Measurements from ENCODE around the gene SLC26A11. TPM values are rescaled to one million over a fixed set of nuclear protein-coding genes. Genes with fewer than 3 reads are reported as not detected.
A peak's percentile ranks its signal among the peaks of the same experiment; 100 is the strongest.
"Not testable (repeated sequence)": the region's sequence is repeated elsewhere in the genome, so short reads cannot be mapped to it uniquely, and the experiment has no call there.

The SLC26A11 gene
- total RNA-seq, 1 donor from 2014 or later = 35.9 TPM

- DNase-seq (ENCODE audit: low spot score) = no peak
- intact Hi-C loops (cut with DNase I) = no loop called here
- ATAC-seq = no peak
Observed at GRCh38 chr17:80195141-80195540, 25.1 kb upstream of the SLC26A11 start.

GRCh38 chr17:80195671-80196529, 24.3 kb upstream of the SLC26A11 start:
- intact Hi-C loops (cut with DNase I) = no loop called here
- ATAC-seq = no peak
- DNase-seq (ENCODE audit: low spot score) = no peak

DNA sequence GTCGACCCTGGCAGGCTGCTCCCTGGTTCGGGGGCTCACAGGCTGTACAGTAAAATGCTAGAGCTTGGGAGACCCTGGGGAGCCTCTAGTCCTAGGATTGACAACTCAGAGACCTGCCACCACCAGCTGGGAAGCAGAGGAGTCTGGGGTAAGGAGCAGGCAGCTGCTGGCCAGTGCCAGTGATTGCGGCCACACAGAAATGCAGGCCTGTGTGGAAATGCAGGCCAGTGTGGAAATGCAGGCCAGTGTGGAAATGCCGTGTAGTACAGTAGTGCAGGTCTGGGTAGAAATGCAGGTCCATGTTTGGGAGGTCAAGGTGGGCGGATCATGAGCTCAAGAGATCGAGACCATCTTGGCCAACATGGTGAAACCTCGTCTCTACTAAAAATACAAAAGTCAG, 23.6 kb upstream of the SLC26A11 start:
- intact Hi-C loops (cut with DNase I) = no loop called here
- no peak for ATAC-seq
- DNase-seq (ENCODE audit: low spot score) = no peak

DNA sequence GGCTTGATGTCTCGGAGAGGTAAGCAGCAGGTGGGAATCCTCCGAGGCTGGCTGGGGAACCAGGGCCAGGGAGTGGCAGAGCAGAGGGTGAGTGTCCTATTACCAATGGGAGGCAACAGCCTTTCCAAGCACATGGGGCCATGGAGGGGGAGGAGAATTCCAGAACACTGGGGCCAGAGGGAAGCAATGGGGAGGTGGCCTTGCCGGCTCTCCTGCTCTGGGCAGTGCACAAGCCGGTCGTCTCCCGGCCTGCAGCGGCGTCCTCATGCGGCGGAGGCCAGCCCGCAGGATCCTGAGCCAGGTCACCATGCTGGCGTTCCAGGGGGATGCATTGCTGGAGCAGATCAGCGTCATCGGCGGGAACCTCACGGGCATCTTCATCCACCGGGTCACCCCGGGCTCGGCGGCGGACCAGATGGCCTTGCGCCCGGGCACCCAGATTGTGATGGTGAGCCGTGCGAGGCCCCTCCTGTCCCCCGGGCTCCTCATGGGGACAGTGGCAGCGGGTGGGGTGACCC, 22.0 kb upstream of the SLC26A11 start:
- DNase-seq (ENCODE audit: low spot score) (no peak), ATAC-seq (no peak)
- intact Hi-C loops (cut with DNase I) = no loop called here

- DNase-seq (ENCODE audit: low spot score); intact Hi-C loops (cut with DNase I); ATAC-seq: not testable (repeated sequence)
Observed at GRCh38 chr17:80199295-80199694, 20.9 kb upstream of the SLC26A11 start.

GRCh38 chr17:80201446-80201845, 18.8 kb upstream of the SLC26A11 start:
- DNase-seq (ENCODE audit: low spot score) = no peak
- intact Hi-C loops (cut with DNase I) = no loop called here
- no peak for ATAC-seq

- DNase-seq (ENCODE audit: low spot score) (no peak), ATAC-seq (no peak)
- intact Hi-C loops (cut with DNase I) = no loop called here
Observed at GRCh38 chr17:80202197-80202596, 18.0 kb upstream of the SLC26A11 start.

- intact Hi-C loops (cut with DNase I) = no loop called here
- ATAC-seq (peak; percentile 11), DNase-seq (ENCODE audit: low spot score) (no peak)
Observed at GRCh38 chr17:80203471-80203963, 16.7 kb upstream of the SLC26A11 start.

- no peak for DNase-seq (ENCODE audit: low spot score)
- intact Hi-C loops (cut with DNase I) = no loop called here
- no peak for ATAC-seq
Observed at GRCh38 chr17:80204626-80205468, 15.4 kb upstream of the SLC26A11 start.

DNA sequence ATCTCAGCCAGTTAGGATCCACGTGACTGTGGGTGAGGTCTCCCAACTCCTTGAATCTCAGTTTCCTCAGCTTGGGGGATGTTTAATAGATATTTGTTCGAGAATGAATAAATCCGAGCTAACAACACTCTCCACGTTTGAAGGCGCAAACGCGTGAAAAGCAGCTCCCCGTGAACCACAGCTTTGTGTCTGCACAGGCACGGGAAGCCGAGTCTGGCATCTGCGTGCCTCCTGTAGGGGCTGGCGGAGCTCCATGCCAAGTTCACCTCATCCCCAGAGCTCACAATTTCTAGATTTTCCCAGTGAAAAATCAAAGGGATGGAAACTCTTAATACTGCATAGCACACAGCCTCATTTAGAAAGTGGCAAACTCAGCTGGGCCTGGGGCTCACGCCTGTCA, 14.4 kb upstream of the SLC26A11 start:
- DNase-seq (ENCODE audit: low spot score) = no peak
- intact Hi-C loops (cut with DNase I) = no loop called here
- no peak for ATAC-seq

DNA sequence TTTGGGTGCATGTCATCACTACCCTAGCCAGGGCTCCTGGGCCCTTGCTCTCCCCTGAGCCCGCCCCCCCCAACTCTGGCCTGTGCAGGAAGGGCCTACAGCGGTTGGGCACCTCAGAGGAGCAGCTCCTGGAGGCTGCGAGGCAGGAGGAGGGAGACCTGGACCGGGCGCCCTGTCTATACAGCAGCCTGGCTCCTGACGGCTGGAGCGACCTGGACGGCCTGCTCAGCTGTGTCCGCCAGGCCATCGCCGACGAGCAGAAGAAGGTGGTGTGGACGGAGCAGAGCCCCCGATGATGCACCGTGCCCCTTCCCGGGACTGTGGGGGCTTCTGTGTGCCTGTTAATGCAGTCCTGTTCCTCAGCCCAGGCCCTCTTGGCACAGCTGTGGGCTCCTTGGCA, 12.2 kb upstream of the SLC26A11 start:
- no peak for DNase-seq (ENCODE audit: low spot score)
- ATAC-seq = no peak
- intact Hi-C loops (cut with DNase I) = no loop called here

GRCh38 chr17:80209765-80210164, 10.5 kb upstream of the SLC26A11 start:
- DNase-seq (ENCODE audit: low spot score) (no peak), ATAC-seq (no peak)
- intact Hi-C loops (cut with DNase I) = no loop called here

DNA sequence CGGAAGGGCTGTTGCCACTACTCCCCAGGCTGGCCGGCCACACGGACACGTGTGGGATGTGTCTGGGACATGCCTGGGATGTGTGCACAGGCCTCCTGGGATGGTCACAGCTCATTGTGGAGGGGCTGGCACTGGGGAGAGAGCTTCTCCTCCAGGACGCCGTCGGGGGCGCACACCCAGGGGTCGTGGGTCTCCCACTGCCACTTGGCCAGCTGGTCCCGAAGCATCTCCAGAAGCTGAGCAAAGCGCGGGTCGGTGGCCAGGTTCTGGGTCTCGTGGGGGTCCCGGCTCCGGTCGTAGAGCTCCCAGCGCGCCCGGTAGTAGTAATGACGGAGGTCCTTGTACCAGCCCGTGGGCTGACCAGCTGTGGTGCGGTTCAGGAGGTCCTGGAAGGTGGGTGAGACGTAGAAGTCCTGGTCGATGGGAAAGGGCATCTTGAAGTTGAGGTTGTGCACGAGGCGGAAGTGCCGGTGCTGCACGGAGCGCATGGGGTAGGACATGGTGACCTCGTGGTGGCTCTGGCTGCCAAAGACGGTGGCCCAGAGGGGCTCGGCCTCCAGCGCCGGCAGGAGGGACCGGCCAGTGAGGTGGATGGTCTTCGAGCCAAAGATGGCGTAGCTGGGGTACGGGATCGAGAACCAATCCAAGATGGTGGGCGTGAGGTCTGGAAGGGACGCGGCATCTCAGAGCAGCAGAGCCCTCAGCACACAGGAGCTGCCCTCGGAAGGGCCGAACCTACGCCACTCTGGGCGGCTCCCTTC, 9.7 kb upstream of the SLC26A11 start:
- no peak for DNase-seq (ENCODE audit: low spot score)
- ATAC-seq = no peak
- intact Hi-C loops (cut with DNase I) = no loop called here

DNA sequence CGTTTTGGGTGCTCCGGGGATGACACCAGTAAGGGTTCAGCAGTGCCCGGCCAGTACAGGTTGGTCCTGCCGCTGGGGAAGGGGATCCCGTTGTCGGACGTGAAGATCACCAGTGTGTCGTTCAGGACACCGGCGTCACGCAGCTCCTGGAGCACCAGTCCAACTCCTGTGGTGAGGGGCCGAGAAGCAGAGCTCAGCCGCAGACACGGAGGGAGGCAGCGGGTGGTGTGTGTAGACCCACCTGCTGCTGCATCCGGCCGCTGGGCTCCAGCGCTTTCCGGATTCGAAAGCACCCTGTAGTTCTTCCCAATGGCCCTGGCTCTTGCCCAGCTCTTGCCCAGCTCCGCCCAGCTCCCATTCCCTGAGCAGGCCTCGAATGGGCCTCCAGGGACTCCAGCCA, 8.1 kb upstream of the SLC26A11 start:
- intact Hi-C loops (cut with DNase I) = no loop called here
- ATAC-seq = no peak
- DNase-seq (ENCODE audit: low spot score) = no peak

DNA sequence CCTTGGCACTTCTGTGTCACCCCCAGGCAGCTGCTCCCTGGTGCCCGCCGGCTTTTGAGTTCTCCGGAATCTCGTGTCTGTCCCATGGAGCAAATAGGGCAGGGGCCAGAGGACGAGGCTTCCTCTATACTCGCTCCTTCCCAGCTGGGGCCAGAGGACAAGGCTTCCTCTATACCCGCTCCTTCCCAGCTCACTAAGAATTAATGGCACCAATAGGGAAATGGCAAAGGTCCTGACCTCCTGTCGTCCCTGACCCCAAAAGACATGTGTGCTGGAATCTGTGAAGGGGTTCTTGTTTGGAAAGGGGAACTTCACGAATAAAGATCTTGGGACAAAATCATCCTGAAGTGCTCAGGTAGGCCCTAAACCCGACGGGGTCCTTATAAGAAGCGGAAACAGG, 7.7 kb upstream of the SLC26A11 start:
- ATAC-seq = no peak
- intact Hi-C loops (cut with DNase I) = no loop called here
- no peak for DNase-seq (ENCODE audit: low spot score)

- ATAC-seq = no peak
- no peak for DNase-seq (ENCODE audit: low spot score)
- intact Hi-C loops (cut with DNase I) = no loop called here
Observed at GRCh38 chr17:80212962-80213642, 7.1 kb upstream of the SLC26A11 start.

GRCh38 chr17:80213643-80213975, 6.6 kb upstream of the SLC26A11 start:
- intact Hi-C loops (cut with DNase I) = no loop called here

GRCh38 chr17:80214012-80214877, 6.0 kb upstream of the SLC26A11 start:
- intact Hi-C loops (cut with DNase I) = no loop called here
- DNase-seq (ENCODE audit: low spot score) = no peak
- no peak for ATAC-seq

More at GRCh38 chr17:80213643-80213975, 6.6 kb upstream of the SLC26A11 start:
- no peak for ATAC-seq
- DNase-seq (ENCODE audit: low spot score) = no peak

All from sciatic nerve (tissue), 2 donors.